ENCODE measurements around the gene ASAP2.

Gene ASAP2

DNA sequence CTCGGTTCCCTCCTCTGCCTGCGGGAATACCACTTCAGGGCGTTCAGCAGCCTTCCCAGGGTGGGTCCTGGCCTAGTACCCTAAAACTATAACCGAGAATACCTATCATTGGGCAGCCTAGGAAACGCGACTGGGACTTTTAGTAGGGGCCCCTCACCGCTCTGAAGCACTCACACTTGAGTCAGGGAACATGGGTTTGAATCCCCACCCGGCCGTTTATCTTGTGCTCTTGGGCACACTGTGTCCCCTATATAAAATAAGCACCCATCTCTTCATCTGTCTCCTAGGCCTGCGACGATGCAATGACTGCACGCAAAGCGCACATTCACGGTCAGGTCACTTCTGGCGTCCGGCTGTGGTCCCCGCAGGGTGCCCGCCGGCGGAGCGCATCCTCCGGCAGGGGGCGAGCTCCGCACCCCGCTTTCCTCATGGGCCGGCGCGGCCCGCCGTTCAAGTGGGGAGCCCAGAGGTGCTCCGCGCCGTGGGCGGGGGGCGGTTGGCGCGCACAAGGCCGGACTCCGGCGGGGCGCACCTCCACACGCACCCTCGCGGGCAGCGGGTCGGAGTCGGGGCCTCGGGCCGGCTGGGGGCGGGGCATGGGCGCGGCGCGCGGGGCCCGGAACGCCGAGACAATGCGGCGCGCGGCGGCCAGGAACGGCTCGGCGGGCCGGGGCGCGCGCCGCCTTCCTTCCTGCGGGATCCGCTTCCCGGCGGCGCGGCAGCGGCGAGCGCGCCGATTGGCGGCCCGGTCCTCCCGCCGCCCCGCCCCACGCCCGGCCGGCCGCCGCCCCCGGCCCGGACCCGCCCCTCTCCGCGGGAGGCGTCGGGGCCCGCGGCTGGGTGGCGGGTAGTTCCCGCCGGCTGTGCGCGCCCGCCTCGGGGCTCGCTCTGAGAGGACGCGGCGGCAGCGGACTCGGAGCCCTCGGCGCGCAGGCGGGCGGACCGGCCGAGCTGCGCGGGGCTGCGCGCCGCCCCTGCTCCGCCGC, at the start of gene ASAP2:
Gene ASAP2, plus strand, starts transcription at position 850 of the 986 bp plus-strand sequence. CDS start 293 bp downstream, outside the sequence.
- peak; percentile 70 for DNase-seq

DNA sequence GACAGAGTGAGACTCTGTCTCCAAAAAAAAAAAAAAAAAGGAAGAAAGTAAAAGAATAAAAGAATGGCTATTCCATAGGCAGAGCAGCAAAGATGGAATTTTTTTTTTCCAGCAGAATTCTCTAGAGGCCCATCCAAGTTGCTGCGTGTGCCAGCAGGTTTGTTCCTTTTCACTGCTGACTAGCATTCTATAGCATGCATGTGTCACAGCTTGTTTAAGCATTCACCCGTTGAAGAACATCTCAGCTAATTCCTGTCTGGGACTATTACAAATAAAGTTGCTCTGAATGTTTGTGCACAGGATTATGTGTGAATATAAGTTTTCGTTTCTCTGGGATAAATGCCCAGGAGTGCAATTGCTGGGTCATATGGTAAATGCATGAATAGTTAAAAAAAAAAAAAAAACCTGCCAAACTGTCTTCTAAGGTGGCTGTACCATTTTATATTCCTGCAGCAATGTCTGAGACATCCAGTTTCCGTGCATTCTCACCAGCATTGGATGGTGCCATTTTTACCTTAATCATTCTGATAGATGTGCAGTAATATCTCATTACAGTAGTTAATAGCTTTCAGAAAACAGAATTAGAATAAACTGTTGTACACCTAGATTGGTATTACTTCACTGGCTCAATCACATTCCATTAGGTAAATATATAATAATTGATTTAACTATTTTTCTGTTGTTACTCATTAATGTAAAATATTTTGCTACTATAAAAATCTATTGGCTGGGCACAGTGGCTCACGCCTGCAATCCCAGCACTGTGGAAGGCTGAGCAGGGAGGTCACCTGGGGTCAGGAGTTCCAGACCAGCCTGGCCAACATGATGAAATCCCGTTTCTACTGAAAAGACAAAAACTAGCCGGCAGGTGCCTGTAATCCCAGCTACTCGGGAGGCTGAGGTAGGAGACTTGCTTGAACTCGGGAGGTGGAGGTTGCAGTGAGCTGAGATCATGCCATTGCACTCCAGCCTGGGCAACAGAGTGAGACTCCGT, 47.5 kb upstream of the ASAP2 start:
- DNase-seq: no peak

DNA sequence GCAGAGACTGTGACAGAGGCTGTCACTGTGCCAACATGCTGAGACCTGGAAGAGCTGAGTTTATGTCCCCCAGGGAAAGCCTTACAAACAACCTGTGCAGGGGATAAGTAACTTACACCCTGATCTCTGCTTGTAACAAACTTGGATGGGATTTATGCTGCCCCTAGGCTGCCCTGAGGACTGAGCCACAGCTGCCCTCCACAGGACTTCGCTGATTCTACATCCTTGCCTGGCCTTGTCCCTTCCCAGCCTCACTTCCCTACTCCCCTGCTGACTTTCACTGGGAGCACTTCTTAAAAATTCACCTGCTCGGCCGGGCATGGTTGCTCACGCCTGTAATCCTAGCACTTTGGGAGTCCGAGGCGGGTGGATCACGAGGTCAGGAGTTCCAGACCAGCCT, 45.9 kb upstream of the ASAP2 start:
- no peak for DNase-seq

DNA sequence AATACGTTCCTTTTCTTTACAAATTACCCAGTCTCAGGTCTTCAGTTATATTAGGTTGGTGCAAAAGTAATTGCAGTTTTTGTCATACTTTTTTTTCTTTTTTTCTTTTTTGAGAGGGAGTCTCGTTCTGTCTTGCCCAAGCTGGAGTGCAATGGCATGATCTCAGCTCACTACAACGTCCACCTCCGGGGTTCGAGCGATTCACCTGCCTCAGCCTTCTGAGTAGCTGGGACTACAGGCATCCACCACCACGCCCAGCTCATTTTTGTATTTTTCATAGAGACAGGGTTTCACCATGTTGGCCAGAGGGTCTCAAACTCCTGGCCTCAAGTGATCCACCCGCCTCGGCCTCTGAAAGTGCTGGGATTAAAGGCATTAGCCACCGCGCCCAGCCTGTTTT, 43.8 kb upstream of the ASAP2 start:
- no peak for DNase-seq

DNA sequence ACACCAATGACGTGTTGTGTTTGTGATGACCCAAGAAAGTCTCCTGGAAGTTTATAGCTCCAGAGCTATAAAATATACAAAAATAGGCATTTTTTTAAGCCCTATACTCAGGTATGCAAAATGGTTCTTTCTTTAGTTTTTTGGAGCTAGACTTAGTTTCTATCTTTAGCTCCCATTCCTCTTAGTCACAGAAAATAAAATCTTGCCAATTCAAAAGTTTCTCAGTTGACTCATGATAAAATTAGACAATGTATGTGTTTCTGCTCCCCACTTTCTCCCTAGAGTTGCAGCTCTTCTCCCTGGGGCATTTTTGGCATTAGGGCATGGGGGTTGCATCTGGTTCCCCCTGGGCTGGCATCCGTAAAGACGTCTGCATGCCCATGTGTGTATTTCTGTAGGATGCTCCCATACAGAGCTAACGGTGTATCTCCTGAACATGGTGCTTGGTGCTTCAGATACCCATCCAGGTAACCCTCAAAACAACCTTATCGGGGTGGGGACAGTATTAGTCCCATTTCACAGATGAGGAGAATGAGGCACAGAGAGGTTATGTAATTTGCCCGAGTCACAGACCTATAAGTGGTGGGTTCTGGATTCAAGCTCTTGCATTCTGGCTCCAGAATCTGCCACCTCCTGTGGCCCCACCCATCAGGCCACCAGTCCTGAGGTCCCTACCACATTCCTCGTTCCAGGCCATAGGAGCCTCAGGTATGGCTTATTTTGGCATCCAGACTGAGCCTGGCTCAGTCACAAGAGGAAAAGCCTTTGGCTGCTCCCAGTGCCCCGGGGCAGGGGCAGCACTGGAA, 43.1 kb upstream of the ASAP2 start:
- peak; percentile 85 for DNase-seq

DNA sequence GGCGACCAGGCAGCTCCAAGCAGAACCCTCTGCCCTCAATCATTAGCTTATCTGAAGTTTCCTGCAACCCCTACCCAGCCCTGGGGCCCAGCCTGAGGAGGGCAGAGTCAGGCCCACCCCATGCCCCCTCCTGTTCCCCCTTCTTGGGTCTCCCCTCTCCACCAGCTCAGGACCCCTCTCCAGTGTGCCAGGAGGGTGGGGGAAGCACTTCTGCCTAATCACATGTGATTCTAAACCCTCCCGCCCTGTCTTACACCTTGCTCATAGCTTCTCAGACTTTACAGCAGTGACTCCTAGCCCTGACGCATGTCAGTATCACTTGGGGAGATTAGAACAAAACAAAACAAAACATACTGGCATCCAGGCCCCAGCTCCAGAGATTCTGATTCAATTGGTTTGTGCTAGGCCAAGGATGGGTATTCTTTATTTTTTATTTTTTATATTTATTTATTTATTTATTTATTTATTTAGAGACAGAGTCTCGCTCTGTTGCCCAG, 42.5 kb upstream of the ASAP2 start:
- DNase-seq: no peak

DNA sequence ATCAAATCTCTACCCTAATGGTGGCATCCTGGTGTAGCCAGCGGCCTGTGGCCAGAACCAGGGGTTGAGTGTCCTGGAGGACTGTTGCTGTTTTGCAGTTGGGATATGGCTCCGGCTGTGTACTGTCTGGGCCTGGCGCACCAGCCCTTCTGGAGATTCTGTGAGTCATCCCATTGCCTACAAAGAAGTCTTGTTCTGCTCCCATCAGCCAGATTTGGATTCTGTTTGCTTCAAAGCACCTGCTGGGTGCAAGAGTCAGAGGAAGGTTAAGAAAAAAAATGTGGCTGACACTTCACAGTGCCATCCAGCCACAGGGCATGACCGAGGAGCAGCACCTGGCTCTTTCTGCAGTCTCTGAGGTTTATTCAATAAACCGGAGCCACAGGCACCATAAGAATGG, 41.0 kb upstream of the ASAP2 start:
- DNase-seq: peak; percentile 31

DNA sequence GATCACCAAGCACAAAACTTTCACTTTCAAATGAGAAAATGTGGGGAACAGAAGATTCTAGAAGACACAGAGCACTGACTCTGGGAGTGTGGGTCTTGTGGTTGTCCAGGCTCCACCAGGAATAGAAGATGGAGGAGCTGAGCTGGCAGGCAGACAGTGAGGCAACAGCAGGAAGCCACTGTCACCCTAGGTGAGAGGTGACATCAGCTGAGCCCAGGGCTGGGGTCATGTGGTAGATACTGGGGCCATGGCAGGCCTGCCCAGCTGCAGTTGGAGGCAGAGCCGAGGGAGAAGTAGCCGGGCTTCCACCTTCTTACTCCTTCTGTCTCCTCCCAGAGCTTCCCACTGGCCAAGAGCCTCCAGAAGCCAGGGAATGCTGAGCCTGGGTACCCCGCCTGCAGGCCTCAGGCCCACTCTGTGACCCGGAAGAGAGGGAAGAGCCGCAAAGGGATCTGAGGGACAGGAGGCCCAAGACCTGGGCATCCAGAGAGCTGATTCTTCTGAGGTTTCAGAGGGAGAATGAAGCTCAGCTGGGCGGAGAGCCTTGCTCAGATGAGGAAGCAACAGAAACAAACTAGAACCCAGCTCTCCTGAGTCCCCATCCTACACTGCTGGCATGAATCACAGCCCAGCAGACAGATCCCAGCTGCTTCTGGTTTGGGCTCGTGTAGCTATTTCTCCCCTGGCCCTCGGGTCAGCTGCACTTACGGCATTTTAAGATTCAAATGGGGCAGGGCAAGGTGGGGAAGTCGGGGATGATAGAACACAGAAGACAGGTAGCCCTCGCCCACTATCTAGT, 39.8 kb upstream of the ASAP2 start:
- no peak for DNase-seq

DNA sequence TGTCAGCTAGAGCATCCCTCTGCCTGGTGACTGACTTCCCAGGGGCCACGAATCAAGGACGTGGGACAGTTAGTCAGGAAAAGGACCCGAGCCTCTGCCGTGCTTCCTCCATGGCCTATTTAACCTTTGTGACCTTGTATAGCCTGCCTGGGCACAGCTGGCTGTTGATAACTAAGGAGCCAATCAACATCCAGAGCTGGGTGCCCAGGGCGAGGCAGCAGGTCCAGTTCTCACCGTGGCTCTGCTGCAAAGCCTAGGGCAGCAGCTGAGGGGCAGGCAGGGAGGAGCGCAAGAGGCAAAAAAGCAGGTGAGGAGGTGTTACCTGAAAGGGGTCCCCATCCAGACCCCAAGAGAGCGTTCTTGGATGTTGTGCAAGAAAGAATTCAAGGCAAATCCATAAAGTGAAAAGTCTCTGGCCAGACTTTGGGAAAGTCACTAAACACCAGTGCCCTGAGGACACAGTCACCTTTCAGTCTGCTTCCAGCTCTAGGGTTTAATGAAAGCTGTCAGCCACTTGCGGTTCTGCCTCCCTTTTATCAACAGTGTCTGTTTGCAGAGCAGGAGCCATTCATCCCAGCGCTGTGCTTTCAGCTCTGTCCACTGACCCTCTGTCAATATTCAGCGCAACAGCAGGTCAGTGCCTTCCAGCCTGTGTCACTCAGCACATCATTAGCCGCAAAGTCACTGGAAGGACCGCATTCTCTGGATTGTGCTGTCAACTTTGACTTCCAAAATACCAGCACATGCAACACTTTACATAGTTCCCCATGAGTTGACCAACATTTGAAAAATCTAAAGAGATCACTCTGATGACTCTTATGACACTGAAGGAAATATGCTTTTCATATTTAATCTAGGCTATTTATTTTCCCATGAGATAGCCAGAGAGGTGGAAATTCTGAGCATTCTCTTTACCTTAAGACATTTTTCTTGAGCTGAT, 38.6 kb upstream of the ASAP2 start:
- no peak for DNase-seq

DNA sequence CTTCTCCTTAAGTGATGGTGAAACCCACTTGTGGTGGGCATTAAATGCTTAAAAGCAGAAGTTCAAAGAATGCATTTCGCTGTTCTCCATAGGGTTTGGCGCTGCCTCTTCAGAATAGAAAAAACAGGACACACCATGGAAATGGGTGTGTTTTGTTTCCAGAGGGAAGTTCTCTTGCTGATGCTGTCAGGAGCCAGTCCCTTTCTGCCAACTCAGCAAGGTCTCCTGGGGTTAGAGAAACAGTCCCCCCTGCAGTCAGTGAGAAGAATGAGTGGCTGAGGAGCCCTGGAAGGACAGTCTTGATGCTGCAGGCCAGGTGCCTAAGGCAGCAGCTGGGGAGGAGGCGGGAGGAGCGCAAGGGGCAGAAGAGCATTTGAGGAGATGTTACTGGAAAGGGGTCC, 37.8 kb upstream of the ASAP2 start:
- DNase-seq: no peak

DNA sequence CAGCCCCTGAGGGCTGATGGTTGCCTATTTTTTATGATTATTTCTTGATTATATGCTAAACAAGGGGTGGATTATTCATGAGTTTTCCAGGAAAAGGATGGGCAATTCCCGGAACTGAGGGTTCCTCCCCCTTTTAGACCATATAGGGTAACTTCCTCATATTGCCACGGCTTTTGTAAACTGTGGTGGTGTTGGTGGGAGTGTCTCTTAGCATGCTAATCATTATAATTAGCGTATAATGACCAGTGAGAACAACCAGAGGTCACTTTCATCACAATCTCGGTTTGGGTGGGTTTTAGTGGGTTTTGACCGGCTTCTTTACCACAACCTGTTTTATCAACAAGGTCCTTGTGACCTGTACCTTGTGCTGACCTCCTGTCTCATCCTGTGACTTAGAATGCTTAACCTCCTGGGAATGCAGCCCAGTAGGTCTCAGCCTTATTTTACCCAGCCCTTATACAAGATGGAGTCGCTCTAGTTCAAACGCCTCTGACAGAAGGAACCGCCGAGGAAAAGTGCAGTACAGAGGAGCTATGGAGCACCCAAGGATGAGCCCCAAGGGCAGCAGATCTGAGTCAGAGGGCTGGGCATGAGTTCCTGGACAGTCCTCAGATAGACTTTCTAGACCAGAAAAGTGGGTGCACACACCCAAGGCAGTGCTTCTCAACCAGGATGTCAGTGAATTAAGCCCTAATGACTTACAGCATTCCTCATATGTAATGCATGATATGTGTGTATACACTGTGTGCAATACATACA, 37.1 kb upstream of the ASAP2 start:
- no peak for DNase-seq

DNA sequence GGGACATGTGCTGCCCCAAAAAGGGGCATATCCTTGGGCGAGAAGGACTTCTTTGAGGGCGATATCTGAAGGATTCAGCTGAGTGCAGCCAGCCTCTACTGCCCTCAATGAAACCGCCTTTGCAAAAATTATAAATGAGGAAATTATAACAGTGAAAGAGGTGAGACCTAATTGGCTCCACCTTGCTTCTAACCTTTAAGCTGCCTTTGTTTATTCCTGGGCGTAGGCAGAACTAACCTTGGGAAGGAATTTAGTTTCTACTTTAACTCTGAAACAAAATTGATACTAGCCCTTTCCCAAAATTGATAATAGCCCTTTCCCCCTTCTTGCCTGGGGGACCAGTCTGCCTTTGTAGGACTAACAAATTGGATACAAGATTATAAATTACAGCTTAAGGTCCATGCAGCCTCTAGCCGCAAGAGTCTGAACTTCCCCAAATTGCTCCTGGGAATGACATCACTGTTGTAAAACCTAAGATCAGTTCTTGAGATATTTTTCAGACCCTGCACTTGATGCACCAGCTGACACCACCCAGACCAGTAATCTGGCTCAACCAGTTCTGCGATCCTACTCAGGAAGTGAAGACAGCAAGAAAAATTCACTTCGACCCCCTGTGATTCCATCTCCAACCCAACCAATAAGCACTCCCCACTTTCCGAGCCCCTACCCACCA, 36.0 kb upstream of the ASAP2 start:
- DNase-seq: no peak

DNA sequence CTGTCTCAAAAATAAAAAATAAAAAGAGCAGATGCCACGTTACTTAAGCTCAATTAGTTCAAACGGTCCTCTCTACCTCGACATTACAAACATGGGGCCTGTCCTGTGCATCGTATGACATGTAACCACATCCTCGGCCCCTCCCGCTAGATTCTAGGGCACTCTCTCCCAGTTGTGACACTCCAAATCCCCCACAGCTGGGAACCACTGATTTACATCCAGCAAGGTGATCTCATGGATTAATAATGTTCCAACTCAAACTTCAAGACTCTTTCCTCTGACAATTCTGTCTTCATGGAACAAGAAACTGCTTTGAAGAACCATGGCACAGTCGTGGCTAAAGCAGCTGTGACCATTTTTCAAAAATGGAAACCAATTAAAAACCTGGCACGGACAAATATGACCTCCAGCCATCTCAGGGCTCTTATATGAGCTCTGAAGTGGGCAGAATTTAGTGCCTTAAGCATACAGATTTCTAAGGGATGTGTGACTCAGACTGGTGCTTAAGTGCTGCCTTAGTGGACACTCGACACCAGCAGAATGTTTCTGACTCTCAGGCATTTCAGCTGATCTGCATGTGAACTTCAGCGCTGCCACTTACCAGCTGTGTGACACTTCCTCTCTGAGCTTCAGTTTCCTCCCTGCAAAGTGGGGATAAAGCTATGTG, 31.7 kb upstream of the ASAP2 start:
- peak; percentile 70 for DNase-seq

DNA sequence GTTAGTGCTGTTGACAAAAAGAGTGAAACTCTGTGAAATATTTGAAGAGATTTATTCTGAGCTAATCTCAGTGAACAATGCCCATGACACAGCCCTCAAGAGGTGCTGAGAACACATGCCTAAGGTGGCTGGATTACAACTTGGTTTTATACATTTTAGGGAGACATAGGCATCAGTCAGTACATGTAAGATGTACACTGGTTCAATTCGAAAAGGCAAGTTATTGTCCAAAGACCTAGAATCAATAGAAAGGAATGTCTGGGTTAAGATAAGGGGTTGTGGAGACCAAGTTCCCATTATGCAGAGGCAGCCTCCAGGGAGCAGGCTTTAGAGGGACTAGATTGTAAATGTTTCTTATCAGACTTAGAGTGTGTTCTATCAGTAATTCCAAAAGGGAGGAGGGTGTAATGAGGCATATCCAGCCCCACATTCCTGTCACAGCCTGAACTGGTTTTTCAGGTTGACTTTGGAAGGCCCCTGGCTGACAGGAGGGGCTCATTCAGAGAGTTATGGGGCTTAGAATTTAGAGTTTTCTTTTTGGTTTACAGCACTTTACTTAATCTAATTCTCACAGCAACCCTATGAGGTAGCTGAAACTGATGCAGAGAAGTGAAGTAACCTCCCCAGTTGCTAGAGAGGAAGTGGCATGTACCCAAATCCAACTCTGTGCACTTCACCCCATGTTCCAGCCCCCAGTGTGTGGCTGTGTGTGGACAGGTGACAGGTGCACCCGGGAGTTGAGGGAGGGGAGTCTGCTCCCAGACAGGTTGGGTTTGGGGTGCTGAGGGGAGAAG, 28.3 kb upstream of the ASAP2 start:
- DNase-seq: no peak

DNA sequence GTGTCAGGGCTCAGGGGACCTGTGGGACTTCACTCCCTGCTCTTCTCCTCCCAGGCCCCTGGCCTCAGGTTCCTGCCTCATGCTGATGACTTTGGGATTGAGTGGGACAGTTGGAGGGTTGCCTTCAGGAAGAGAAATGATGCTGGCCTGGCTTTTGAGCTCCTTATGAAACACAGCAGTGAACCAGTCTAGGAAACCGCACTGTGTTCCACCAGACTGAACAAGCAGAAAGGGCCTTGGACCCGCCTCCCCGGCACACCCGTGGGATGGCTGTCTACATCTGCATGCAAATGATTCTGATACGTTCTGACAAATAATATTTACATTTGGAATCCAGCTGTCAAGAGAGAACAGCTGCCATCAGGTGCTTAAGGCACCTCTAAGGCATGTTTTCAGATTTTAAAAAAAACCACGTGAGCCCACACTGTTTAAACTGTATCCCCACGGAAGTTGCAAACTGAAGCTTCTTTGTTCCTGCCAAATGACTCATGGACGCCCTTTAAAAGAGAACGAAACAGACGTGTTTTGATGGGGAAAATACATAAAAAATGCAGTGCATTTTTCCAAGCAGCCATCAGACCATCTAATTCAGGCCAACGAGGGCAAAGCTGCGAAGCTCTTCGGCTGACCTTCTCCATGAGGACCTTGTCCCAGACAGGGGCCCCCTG, 27.6 kb upstream of the ASAP2 start:
- peak; percentile 70 for DNase-seq

DNA sequence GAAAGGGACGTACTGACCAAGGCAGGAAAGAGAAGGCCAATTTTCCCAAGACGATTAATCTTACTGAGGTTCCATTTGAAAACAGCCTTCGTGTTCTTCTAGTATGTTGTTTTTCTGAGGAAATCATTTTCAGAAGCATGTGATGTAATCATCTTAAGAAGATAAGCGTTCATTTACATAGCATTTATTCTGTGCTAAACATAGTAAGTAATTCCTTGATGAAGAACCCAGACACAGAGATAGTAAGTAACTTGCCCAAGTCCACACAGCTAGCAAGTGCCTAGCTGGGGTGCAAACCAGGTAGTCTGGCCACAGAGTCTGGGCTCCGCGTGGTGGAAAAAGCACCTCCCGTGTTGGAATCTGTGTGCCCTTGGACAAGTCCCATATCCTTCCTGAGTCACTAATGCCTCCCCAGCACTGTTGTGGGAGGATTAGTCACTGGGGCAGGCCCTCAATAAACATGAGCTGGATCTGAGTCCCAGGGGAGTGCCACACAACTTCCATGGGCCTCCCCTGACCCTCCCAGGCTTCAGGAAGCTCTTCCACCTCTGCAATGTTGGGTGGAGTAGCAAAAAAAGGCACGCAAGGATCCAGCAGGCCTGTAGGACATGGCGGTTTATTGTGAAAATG, 26.9 kb upstream of the ASAP2 start:
- DNase-seq: peak; percentile 75
